Activated T-cell treated with anti-CD3 and anti-CD28 coated beads, Interleukin-2, amount 50 U/mL, for 24 hours (primary cell): ENCODE results near the gene CTSO.
"Not testable (repeated sequence)": the region's sequence is repeated elsewhere in the genome, so short reads cannot be mapped to it uniquely, and the experiment has no call there.

ENCODE experiments used
- DNase-seq: peaks from one replicate; pipeline ENCODE4 v3.0.0-alpha.2; 2020
- H3K27ac Mint-ChIP-seq: 2 replicates; pipeline ENCODE4 v1.8.0; 2020; ENCODE audit warnings: mild to moderate bottlenecking, mixed read lengths
- H3K27me3 Mint-ChIP-seq: 2 replicates; pipeline ENCODE4 v1.8.0; 2020; ENCODE audit warnings: mixed read lengths
- H3K36me3 Mint-ChIP-seq: 2 replicates; pipeline ENCODE4 v1.8.0; 2020; ENCODE audit warnings: low read depth, mixed read lengths
- H3K4me1 Mint-ChIP-seq: 2 replicates; pipeline ENCODE4 v1.8.0; 2020; ENCODE audit warnings: low read depth, mixed read lengths
- H3K4me3 Mint-ChIP-seq: 2 replicates; pipeline ENCODE4 v1.8.0; 2020; ENCODE audit warnings: mild to moderate bottlenecking, moderate library complexity, mixed read lengths
- H3K9me3 Mint-ChIP-seq: 2 replicates; pipeline ENCODE4 v1.8.0; 2020; ENCODE audit warnings: mixed read lengths

CTSO gene

DNA sequence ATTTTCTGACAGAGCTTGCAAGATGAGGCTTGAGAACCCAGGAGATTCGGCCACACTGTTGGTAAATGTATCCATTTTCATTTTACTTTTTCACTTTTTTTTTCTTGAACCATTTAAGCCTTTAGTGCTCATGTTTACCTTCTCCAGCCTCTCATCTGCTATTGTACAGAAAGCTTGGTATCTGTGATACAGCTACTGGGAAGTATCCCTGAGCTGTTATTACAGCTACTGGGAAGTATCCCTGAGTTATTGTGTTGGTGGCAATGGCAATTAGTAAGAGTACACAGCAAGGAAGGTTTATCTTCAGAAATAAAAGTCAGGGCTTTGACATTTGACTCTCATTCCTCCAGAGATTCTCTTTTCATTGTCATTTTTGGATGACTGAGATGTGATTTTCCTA is 11.8 kb downstream of the CTSO start:
- Mint-ChIP-seq H3K4me1 (no peaks in the 10 kb centered on the region), H3K9me3 (no peaks in the 10 kb centered on the region), H3K4me3 (no peak overlapping the region), H3K36me3 (peaks cover 38% of the 10 kb centered on the region), H3K27ac (no peak overlapping the region), H3K27me3 (no peaks in the 10 kb centered on the region)
- DNase-seq = no peak

DNA sequence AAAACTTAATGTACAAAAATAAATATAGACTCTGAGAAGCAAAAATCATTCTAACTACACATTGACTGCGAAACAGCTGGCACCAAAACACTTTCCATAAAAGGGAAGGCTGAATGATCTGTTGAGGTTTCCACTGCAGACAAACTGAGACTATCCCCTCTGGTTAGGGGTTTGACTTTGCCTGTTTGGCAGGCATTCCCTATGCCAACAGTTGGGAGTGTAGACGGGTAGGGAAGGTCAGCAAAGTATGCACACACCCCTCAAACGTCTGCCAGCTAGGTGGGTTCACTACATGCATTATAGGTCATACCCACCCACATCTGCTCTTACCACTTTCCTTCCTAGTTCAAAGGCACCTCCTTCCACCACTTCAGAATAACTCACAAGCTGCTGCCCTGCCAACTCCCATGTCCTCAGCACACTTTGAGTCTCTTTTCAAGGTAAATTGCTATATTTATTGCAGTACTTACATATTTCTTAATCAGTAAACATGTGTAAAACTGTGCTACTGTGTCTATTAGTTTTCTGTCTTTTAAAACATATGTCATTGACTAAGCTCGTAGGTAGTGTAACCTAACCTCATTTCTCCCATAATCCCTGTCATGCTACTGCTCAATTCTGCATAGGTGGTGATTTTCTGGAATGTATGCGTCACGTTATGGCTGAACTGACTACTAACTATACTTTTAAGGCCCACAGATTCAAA is 12.4 kb downstream of the CTSO start:
- no peaks in the 10 kb centered on the region for H3K27me3 Mint-ChIP-seq
- no peak overlapping the region for H3K4me3 Mint-ChIP-seq
- H3K36me3 Mint-ChIP-seq = peaks cover 42% of the 10 kb centered on the region
- no peak for DNase-seq
- H3K9me3 Mint-ChIP-seq = no peaks in the 10 kb centered on the region
- no peaks in the 10 kb centered on the region for H3K4me1 Mint-ChIP-seq
- H3K27ac Mint-ChIP-seq = peak overlapping the region; percentile 4

DNA sequence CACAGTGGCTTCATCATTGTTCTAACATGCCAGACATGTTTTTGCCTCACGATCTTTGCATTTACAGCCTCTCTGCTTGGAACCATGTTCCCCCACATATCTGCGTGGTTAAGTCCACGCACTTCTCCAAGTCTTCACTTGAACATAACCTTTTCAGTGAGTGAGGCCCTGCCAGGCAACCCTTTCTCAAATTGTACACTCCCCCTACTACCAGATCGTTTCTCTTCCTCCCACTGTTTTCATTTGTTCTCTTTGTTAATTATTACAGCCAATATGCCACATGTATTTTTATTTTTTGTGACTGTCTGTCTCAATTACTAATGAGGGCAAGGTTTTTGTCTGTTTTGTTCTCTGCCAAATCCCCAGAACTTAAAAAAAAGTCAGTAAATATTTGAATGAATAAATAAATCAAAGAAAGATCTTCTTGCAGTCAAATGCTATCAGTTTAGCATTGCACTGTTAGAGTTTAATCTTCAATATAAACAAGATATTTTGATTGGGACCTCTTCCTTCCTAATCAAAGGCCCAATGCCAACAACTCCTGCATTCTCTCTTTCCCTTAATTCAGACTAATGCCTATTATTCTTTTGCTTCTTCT is 18.2 kb downstream of the CTSO start:
- H3K4me3 Mint-ChIP-seq = no peak overlapping the region
- H3K27me3 Mint-ChIP-seq = no peaks in the 10 kb centered on the region
- no peaks in the 10 kb centered on the region for H3K4me1 Mint-ChIP-seq
- H3K36me3 Mint-ChIP-seq = peaks cover 45% of the 10 kb centered on the region
- no peak overlapping the region for H3K27ac Mint-ChIP-seq
- peaks cover 5% of the 10 kb centered on the region for H3K9me3 Mint-ChIP-seq
- no peak for DNase-seq

DNA sequence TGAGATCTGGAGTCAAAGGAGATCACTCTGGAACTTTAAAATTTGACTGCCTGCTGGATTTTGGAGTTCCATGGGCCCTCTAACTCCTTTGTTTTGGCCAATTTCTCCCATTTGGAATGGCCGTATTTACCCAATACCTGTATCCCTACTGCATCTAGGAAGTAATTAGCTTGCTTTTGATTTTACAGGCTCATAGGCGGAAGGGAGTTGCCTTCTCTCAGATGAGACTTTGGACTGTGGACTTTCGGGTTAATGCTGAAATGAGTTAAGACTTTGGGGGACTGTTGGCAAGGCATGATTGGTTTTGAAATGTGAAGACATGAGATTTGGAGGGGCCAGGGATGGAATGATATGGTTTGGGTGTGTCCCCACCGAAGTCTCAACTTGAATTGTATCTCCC is 19.0 kb downstream of the CTSO start:
- H3K27ac Mint-ChIP-seq, H3K9me3 Mint-ChIP-seq, DNase-seq, H3K4me1 Mint-ChIP-seq, H3K27me3 Mint-ChIP-seq, H3K4me3 Mint-ChIP-seq: not testable (repeated sequence)
- H3K36me3 Mint-ChIP-seq = peaks cover 45% of the 10 kb centered on the region

DNA sequence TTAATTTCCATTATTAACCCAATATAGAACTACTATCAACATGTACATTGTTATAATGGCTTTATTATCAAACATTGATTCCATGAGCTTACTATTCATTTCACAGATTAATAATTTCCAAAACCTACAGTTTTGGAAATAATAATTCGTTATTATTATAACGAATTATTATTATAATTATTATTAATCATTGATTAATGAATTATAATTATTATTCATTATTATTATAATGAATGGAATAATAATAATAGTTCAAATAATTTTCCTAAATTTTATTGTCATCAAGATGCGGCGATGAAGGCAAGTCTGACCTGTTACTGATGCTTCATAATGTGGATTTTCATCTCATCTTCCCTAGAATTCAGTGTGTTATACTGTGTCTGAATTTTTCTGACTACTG is 22.0 kb downstream of the CTSO start:
- Mint-ChIP-seq H3K9me3 (peaks cover 8% of the 10 kb centered on the region), H3K36me3 (peaks cover 45% of the 10 kb centered on the region), H3K4me1 (no peaks in the 10 kb centered on the region)

DNA sequence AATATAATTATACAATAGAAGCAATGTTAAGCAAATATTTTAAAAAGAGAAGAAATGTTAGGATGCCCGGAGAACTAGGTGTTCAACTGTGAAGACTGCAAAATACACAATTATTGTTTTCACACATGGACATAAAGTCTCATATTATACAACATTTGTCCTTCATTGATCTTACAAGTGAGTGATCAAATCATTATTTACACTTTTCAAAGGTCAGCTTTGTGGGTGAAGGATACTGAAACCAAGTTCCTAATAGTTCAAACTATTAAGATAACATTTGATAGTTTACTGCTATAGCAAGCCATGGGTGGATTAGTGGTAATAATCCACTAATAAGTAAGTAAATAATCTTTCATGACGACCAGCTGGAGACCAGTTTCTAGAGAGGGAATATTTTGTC is 23.3 kb downstream of the CTSO start:
- H3K36me3 Mint-ChIP-seq = peaks cover 48% of the 10 kb centered on the region
- no peak for DNase-seq
- peaks cover 8% of the 10 kb centered on the region for H3K9me3 Mint-ChIP-seq
- no peaks in the 10 kb centered on the region for H3K4me1 Mint-ChIP-seq
- no peak overlapping the region for H3K27ac Mint-ChIP-seq
- no peaks in the 10 kb centered on the region for H3K27me3 Mint-ChIP-seq
- H3K4me3 Mint-ChIP-seq = no peak overlapping the region

More for the DNA sequence above, 22.0 kb downstream of the CTSO start:
- DNase-seq = no peak
- H3K27ac Mint-ChIP-seq = no peak overlapping the region
- no peaks in the 10 kb centered on the region for H3K27me3 Mint-ChIP-seq
- no peak overlapping the region for H3K4me3 Mint-ChIP-seq

DNA sequence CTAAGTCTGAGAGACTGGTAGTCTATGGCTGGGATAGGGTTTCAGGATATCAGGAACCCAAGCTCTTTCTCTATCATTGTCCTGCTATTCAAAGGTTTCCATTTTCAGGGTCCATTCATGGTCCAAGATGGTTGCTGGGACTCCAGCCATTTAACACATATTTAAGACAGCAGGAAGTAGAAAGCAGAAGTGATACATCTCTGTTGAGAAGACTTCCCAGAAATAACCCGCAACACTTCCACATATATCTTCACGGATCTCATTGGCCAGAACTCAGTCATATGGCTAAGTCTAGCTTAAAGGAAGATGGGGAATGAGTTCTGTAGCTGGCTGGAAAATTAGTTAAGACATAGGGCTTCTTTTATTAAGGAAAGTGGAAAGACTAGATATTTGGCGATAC is 23.8 kb downstream of the CTSO start:
- peaks cover 8% of the 10 kb centered on the region for H3K9me3 Mint-ChIP-seq
- H3K36me3 Mint-ChIP-seq = peaks cover 45% of the 10 kb centered on the region
- H3K27ac Mint-ChIP-seq = no peak overlapping the region
- no peak for DNase-seq
- no peaks in the 10 kb centered on the region for H3K4me1 Mint-ChIP-seq
- H3K27me3 Mint-ChIP-seq = no peaks in the 10 kb centered on the region
- H3K4me3 Mint-ChIP-seq = no peak overlapping the region

DNA sequence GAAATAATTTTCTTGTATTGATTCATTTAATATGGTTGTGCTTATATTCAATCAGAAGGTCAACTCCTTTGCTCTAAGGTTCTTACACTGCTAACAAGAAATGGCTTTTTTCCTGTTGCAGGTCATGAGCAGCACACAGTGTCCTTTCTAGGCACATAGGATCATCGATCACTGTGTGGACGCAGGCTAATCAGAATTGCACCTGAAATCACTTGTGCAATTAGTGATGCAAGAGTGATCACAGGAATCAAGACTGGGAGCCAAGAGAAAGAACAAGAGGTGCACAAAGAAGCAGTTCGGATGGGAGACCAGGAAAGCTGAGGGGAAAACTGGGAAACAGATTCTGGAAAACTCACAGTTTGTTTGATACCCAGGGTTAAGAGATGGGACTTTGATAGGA is 29.0 kb downstream of the CTSO start:
- Mint-ChIP-seq H3K4me1 (no peaks in the 10 kb centered on the region), H3K9me3 (no peaks in the 10 kb centered on the region), H3K4me3 (no peak overlapping the region), H3K27me3 (no peaks in the 10 kb centered on the region), H3K27ac (no peak overlapping the region), H3K36me3 (peaks cover 36% of the 10 kb centered on the region)
- DNase-seq = no peak

DNA sequence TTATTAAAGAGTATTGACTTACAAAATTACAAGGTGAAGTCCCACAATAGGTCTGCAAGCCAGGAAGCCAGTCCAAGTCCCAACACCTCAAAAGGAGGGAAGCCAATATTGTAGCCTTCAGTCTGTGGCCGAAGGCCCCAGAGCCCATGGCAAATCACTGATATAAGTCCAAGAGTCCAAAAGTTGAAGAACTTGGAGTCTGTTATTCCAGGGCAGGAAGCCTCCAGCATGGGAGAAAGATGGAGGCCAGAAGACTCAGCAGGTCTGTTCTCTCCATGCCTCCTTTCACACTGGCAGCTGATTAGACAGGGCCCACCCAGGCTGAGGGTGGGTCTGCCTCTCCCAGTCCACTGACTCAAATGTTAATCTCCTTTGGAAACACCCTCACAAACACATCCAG is 32.1 kb downstream of the CTSO start:
- no peak overlapping the region for H3K27ac Mint-ChIP-seq
- H3K4me3 Mint-ChIP-seq = no peak overlapping the region
- no peaks in the 10 kb centered on the region for H3K4me1 Mint-ChIP-seq
- no peaks in the 10 kb centered on the region for H3K27me3 Mint-ChIP-seq
- peaks cover 19% of the 10 kb centered on the region for H3K36me3 Mint-ChIP-seq
- DNase-seq = no peak
- no peaks in the 10 kb centered on the region for H3K9me3 Mint-ChIP-seq

DNA sequence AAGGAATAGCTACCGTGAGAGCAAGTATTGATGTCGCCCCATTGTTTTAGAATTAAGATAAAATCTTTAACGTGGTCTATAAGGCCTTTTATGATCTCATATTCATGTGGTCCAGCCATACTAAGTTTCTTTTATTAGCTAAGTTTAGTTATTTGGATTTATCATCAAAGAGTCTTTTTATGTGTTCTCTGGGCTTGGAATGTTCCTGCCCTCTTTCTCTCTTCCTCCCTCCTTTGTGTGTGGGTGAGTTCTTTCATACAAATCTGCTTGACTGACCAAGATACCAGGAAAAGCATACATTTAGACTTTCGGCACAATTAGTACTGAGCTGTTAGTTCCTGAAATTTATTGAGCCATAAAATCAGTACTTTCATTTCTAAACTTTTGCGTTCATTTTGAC is 38.9 kb downstream of the CTSO start:
- Mint-ChIP-seq H3K4me1 (no peaks in the 10 kb centered on the region), H3K9me3 (no peaks in the 10 kb centered on the region), H3K27me3 (no peaks in the 10 kb centered on the region), H3K36me3 (no peaks in the 10 kb centered on the region), H3K27ac (no peak overlapping the region), H3K4me3 (no peak overlapping the region)
- DNase-seq = no peak

DNA sequence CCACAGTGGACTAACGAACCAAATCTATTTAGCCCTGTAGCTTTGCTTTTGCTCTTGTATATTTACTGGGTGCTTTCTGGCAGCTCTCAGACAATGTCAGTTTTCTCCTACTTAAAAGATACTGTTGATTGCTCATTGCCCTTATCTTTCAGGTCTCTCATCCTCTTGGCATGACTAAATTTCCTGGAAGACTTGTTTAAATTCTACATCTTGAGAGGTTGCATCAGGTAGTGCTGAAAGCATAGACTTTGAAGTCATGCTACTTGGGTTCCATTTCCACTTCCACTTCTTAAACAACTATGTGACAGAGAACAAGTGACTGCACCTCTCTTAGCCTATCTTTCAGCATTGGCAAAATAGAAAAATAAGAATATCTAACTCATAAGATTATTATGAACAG is 41.8 kb downstream of the CTSO start:
- Mint-ChIP-seq H3K27me3 (peaks cover 16% of the 10 kb centered on the region), H3K36me3 (no peaks in the 10 kb centered on the region), H3K4me1 (no peaks in the 10 kb centered on the region), H3K9me3 (no peaks in the 10 kb centered on the region), H3K27ac (no peak overlapping the region), H3K4me3 (no peak overlapping the region)
- DNase-seq = no peak

DNA sequence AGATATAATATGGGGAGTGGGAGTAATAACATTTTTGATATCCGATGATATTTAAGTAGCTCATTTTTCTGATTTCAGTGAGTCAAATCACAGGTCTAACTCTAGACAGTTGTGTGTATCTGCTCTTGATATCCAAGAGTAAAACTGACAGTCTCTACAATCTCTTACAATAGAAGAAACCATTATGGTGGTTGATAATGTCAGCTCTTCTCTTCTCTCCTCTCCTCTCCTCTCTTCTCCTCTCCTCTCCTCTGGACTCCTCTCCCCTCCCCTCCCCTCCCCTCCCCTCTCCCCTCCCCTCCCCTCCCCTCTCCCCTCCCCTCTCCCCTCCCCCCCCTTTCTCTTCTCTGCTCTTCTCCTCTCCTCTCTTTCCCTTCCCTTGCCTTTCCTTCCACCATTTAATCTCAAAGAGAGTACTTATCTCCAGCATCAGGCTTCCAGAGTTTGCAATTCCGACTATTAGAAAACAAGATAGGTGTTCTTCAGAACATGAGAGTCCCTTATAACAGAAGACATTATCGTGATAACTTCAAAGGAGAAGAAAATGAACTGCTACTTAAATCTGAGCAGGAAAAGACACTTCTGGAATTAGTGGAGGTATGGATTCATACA is 43.9 kb downstream of the CTSO start:
- Mint-ChIP-seq H3K27me3 (peaks cover 20% of the 10 kb centered on the region), H3K4me3 (no peak overlapping the region), H3K4me1 (no peaks in the 10 kb centered on the region), H3K36me3 (no peaks in the 10 kb centered on the region), H3K9me3 (no peaks in the 10 kb centered on the region), H3K27ac (no peak overlapping the region)
- no peak for DNase-seq

DNA sequence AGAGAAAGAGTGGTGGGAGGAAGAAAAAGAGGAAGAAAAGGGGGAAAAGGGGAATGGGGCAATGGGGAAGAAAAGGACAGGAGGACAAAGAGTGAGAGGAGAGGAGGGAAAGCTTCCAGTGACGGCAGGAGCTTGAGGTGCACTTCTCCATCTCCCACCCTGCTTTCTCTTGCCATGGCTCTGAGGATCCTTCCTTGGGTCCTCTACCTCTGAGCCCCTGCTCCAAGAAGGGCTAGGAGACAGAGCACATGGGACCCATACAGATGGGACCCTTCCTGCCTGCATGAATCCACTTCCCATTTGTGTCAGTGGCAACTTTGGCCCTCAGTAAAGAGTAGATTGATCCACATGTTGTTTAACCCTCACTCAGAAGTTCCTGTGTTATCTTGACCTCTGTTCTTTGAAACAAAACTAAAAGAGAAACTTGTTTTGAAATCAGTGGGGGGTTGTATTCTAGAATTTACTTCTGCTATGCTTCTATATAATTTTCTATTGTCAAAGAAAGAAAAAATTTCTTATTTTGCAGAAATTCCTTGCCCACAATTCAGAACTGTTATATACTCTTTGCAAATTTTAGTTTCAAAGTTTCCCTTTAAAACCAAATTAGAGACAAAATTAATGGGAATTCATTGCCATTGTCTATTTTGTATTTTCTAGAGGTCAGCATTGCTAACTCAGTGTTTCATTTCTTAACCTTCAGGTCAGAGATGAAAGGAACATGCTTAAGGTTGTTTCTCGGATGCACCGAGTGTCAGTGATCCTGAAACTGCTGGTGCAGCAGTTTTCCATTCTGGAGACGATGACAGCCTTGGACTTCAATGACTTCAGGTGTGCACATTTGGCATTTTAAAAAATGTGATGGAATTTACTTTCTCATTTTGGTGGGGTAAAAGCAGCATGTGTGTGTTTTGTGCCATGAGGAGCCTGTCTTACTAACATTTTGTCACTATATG is 45.2 kb downstream of the CTSO start:
- Mint-ChIP-seq H3K27ac (no peak overlapping the region), H3K27me3 (peaks cover 26% of the 10 kb centered on the region), H3K4me1 (no peaks in the 10 kb centered on the region), H3K9me3 (no peaks in the 10 kb centered on the region), H3K4me3 (no peak overlapping the region), H3K36me3 (no peaks in the 10 kb centered on the region)
- DNase-seq = no peak

DNA sequence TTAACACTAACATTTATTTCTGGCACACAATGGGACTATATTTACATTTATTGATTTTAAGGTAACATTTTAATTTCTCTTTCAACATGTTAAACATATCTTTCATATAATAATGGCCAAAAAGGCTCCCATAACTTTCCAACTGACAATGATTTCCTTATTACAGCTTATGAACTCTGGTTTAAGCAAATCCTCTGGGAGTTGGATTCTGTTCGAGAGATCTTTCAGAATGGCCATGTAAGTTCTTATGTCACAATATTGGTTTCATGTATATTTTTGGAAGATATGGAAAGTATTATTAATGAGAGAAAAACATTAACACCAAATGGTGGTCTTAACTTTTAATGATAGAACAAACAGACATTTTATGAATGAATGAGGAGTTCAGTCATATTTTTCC is 46.1 kb downstream of the CTSO start:
- Mint-ChIP-seq H3K4me1 (no peaks in the 10 kb centered on the region), H3K27me3 (peaks cover 26% of the 10 kb centered on the region), H3K27ac (no peak overlapping the region), H3K36me3 (no peaks in the 10 kb centered on the region), H3K4me3 (no peak overlapping the region), H3K9me3 (no peaks in the 10 kb centered on the region)
- no peak for DNase-seq
